Lower leg skin (tissue), 3 donors: ENCODE measurements around the gene SHISA6.

Experiments
- POLR2A ChIP-seq, 2 donors: fragments of 450-650 bp; IDR thresholded peaks; one replicate each; pipeline ENCODE4 v1.6.1; 2016 to 2017; ENCODE audit warnings: antibody characterized with exemption in 2 of 2, mild to moderate bottlenecking in 1 of 2, moderate library complexity in 1 of 2
- TF ChIP-seq, protein P1 (sequence below), 3 donors: fragments of 450-650 bp; IDR thresholded peaks; one replicate each; pipeline ENCODE4 v1.5.1; 2016; ENCODE audit warnings: antibody characterized with exemption in 3 of 3, mild to moderate bottlenecking in 3 of 3, moderate library complexity in 2 of 3

DNA sequence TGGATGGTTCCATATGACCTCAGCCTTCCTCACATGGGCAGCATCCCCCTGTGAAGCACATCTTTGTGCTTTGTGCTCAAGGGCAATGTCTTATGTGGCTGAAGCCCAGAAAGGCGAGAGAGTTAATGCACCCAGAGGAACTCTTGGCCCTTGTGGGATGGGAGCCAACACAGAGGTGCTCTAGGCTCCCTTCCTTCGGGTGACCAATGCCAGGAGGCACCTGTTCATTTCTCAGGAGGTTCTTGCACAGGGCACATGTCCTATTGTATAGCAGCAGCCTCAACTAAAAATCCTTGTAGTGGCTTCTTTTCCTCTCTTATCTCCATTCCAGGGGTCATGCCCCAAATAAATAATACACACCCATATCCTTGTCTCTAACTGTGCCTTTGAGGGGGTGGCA lies 273.6 kb downstream of the SHISA6 start:
- TF ChIP-seq, protein P1, sequence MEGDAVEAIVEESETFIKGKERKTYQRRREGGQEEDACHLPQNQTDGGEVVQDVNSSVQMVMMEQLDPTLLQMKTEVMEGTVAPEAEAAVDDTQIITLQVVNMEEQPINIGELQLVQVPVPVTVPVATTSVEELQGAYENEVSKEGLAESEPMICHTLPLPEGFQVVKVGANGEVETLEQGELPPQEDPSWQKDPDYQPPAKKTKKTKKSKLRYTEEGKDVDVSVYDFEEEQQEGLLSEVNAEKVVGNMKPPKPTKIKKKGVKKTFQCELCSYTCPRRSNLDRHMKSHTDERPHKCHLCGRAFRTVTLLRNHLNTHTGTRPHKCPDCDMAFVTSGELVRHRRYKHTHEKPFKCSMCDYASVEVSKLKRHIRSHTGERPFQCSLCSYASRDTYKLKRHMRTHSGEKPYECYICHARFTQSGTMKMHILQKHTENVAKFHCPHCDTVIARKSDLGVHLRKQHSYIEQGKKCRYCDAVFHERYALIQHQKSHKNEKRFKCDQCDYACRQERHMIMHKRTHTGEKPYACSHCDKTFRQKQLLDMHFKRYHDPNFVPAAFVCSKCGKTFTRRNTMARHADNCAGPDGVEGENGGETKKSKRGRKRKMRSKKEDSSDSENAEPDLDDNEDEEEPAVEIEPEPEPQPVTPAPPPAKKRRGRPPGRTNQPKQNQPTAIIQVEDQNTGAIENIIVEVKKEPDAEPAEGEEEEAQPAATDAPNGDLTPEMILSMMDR (IDR thresholded peaks at IDR 0.05), result no peak
- TF ChIP-seq POLR2A (IDR thresholded peaks at IDR 0.05), result no peak
